Hypothalamus (tissue), 51 donors: ENCODE data around the gene SPTBN2.

Experiments
- DNase-seq, 51 donors: peaks; one replicate each; lab custom pipeline; 2025; lab: John Stamatoyannopoulos, UW

The SPTBN2 gene

DNA sequence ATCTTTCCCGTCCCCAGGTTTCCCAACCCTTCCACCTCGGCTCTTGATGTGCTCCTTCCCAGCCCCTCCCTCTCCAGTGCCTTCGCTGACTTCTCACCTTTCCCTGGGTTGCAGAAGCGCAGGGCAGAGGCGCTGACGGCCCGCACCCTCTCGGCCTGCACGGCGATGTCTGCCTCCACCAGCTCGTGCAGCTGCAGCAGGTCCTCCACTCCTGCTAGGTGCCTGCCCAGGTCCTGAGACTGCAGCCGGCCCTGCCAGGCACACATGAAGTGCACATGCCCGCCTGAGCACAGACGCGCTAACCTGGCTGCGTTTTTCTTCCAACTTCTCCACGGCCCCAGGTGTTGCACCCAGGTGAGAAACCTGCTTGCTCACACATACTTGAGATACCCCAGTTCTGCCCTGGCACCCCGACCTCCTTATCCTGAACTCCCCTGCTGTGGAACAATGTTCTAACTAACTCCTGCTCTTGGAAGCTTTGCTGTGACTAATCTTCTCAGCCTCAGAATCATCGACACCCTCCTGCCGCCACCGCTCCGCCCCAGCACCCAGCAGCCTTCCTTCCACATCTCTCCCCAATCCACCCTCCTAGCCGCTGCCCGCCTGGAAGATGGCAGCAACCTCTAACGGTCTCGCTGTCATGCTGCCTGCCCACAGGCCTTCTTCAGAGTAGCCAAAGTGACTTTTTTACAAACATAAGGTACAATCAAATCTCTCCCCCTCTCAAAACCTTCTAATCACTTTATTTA lies 23.3 kb downstream of the SPTBN2 start:
- peak in 1 of 51 donors; percentile 12 for DNase-seq

DNA sequence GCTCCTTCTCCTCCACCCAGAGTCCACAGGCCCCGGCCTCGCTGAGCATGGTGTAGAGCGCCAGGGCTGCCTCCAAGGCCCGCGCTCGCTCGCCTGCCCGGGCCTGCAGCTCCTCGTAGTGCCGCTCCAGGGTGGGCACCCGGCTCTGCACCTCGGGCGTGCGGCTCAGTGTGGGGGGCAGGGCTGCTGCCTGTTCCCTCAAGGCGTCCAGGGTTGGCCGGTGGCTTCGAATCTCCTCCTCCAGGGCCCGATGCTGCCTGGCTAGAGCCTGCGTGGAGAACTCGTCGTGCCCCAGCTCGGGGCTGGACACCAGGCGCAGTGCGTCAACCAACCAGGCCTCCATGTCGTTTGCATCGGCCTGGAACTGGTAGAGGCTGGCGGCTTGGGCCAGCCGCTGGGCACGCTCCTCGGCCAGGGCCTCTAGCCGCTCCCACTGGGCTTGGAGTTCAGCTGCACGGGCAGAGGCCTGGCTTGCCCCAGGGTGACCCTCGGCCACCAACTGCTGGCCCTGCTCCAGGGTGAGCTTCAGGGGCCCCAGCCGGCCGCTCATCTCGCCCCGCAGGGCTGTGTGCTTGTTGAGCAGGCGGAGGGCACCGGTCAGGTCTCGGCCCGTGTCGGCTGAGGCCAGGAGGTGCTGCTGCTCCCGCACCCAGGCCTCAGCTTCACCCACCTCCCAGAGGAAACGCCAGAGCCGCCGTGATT lies 24.2 kb downstream of the SPTBN2 start:
- no peak for DNase-seq

DNA sequence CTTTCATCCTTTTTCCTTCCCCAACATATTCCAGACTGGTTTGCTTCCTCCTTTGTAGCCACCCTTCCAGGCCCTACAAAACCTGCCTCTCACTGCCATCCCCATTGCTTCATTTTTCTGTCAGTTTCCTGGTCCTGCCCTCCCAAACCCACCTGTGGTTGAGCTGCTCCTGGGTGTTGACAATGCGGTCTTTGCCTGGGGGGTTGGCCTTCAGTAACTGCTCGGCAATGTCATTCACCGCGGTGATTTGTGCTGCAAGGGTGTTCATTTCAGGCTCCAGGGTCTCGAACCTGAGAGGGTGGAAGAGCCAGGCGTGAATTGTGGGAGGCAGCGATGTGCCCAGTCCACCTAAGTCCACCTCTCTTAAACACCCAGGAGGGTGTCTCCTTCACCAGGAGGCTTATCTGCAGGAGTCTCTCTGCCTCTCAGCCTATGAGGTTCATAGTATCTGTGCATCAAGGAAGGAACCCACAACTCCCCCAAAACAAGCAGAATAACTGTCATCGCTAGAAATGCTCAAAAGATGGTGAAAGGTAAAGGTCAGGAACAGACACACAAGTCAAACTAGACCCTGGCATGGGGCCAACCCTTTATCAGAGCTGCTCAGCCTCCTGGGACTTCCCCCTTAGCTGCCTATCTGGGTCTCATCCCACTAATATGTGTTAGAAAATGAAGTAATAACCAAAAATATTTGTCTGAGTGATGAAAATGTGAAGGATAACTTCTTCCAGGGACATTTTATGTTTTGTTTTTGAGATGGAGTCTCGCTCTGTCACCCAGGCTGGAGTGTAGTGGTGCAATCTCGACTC lies 27.4 kb downstream of the SPTBN2 start:
- DNase-seq, result no peak

DNA sequence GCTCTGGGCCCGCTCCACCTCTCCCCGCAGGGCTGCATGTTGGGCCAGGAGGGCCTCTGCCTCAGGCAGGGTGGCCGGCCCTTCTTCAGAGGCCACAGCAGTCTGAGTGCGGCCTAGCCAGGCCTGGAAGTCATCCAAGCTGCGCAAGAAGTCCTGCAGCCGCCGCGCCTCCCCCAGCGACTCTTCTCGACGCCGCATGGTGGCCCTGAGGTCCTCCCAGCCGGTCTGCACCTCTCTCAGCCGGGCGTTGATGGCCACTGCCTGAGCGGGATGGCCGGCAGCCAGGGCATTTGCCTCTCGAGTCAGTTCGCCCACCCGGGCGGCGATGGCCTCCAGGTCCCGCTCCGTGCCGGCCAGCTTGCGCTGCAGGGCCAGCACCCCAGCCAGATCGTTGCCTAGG lies 28.3 kb downstream of the SPTBN2 start:
- no peak for DNase-seq

DNA sequence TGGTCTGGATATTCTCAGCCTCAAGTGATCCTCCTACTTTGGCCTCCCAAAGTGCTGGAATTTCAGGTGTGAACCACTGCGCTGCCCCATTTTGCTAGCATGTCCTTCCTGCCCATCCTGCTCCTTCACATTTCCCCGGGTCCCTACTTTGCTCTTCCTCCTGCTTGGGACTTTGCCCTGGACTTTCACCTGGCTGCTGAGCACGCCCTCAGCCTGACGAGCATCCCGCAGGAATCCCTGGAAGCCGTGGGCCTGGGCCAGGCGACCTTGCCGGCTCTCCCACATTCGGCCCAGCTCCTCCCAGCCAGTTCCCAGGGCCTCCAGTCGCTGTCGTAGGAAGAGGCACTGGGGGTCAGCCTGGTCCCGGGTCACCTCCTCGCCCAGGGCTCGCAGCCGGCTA lies 28.7 kb downstream of the SPTBN2 start:
- no peak for DNase-seq

- no peak for DNase-seq
These were observed 30.5 kb downstream of the SPTBN2 start for GRCh38 chr11:66698491-66698890.

- no peak for DNase-seq
These were observed 31.0 kb downstream of the SPTBN2 start for GRCh38 chr11:66697988-66698387.

DNA sequence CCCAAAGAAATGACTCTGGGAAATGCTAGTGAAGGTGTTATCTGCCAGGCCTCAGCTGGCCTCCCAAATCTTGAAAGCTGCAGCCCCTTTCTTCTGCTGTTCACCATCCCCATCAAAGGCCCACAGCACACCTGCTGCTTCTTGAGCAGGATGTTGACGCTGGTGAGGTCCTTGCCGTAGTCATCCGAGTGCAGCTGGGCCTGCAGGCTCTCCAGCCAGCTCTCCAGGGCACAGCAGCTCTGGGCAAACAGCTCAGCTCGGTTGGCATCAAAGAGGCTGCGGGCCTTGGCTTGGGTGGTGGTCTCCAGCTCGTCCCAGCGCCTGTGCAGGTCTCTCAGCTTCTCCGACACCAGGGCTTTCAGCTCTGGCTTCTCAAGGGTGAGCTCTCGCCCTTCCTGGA lies 32.9 kb downstream of the SPTBN2 start:
- no peak for DNase-seq

- peak in 50 of 51 donors; percentile 6 to 86 (median 64) for DNase-seq
These were observed 34.2 kb downstream of the SPTBN2 start for GRCh38 chr11:66694732-66695207.

- no peak for DNase-seq
These were observed 35.0 kb downstream of the SPTBN2 start for GRCh38 chr11:66694056-66694410.

GRCh38 chr11:66693356-66694055 lies 35.5 kb downstream of the SPTBN2 start:
- DNase-seq, result no peak

- DNase-seq, result no peak
These were observed 36.1 kb downstream of the SPTBN2 start for GRCh38 chr11:66692871-66693331.

DNA sequence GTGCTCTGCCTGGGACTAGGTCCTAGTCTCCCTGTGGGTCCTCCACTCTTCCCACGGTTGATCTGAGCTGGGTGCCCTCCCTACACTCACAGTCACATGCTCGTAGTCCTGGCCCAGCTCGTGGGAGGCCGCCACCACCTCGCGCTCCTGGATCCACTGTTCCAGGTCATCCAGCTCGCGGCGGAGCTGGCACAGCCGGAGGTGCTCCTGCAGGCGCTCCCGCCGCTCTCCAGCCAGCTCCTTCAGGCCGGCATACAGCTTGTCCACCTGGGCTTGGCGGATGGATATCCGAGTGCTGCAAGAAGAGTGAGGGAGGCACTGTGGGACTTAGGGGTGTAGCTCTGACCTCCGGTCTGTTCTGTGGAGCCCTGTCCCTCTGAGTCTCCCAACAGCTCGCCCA lies 36.6 kb downstream of the SPTBN2 start:
- DNase-seq, result no peak

- no peak for DNase-seq
These were observed 37.6 kb downstream of the SPTBN2 start for GRCh38 chr11:66691311-66691980.

DNA sequence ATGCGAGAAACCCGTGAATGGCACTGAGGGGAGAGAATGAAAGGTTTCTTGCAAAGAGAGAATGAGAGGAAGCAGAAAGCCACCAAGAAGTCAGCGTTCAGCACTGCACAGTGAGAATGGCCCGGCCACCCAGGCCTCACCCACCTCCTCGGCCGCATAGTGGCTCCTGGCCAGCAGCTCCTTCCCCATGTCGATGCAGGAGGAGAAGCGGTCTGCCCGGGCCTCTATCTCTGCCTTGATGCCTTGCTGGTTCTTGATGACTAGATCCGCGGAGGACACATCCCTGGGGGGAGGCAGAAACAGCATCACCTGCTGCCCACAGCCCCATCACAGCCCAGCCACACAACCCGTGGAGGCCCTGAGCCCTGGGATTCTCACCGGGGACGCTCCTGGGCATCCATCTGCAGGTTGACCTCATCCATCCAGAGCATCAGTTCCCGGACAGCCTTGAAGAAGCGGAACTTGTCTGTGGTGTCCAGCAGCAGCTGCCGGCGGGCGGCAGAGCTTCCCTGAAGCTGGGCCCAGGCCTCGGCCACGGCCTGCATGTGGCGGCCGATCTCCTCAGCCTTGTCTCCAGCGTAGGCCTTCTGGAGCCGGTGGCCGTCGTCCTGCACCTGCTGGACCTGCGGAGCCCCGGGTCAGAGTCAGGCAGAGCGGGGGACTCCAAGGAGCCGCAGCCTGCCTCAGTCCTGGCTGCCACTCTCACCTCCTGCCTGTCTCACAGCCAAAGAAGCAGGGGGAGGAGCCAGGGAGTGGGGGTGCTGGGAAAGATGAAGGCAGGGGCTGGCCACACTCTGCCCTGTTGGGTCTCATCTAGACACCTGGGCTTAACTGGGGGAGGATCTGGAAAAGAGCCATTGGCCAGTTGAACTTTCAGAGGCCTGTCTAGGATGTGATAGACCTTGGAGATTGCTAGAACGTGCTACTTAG lies 39.1 kb downstream of the SPTBN2 start:
- DNase-seq, result no peak

DNA sequence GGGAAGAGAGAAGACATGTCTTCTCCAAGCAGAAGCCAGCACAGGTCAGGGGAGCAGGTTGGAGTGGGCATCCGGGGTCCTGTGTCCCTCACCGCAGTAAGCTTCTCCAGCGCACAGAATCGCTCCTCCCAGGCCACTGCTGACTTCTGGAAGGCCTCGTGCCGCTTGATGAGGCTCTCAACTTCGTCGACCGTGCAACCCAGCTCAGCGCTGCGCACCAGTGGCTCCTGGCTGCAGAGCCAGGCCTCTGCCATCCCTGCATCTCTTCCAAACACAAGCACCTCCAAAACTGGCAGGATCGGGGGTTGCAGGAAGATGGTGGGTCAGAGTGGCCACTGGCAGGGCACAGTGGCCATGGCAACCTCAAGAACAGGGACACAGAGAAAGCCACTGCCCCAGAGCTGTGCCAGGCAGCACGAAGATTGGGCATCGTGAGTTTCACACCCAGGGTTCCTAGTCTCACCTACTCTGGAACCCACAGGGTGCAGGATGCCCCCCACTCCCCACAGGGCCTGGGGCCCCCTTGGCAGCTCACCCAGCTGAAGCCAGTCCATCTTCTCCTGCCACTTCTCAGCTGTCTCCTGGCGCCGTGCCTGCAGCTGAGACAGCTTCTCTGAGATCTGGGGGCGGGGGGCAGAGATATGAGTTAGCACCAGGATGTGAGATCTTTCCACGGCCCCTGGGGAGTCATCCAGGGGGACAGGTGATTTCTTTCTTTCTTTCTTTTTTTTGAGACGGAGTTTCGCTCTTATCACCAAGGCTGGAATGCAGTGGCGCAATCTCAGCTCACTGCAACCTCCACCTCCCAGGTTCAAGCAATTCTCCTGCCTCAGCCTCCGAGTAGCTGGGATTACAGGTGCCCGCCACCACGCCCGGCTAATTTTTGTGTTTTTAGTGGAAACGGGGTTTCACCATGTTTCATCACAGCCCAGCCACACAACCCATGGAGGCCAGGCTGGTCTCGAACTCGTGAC lies 40.2 kb downstream of the SPTBN2 start:
- DNase-seq, result no peak

DNA sequence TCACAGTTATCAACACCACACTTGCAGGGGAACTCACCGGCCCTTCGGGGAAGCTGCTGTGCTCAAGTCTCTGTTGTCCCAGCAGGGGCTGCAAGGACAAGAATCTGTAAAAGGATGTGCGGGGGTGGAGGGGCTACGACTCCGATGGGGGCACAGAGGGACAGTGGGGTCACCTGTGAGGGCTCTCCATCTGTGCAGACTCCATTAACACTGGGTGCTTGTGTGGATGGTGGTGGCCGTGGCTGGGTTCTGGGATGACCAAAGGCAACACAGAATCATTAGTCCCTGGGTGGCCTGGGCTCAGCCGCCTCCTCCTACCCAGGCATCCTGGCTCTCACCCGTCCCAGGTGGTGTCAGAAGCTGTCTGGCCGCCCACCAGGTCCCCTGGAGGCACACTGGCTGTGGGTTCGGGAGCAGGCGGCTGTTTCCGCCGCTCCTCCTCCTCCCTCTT lies 41.2 kb downstream of the SPTBN2 start:
- DNase-seq, result peak in 1 of 51 donors; percentile 4
